ENCODE results near the gene COX8C. TPM values are rescaled to one million over a fixed set of nuclear protein-coding genes. Genes with fewer than 3 reads are reported as not detected.

The COX8C gene
- polyA plus RNA-seq, result not detected in 2 replicates
- polyA minus RNA-seq, result not detected in 2 replicates

GRCh38 chr14:93346926-93347721, at the start of gene COX8C:
Gene COX8C (plus strand): TSS chr14:93347182. CDS start chr14:93347269, 87 bp downstream.
- Histone ChIP-seq H3K79me2 (replicated peaks; ENCODE audit: insufficient read depth, low read length) (no peaks in the 10 kb centered on the region), H3K4me3 (ENCODE audit: low read length) (no peak within 1 kb of the TSS), H3K9me3 (ENCODE audit: low read length) (no peaks in the 10 kb centered on the region), H3K9me2 (ENCODE audit: insufficient read depth, low read length) (no peaks in the 10 kb centered on the region), H3F3A (ENCODE audit: insufficient read depth, low read length, poor library complexity, severe bottlenecking) (no peaks in the 10 kb centered on the region), H3K36me3 (ENCODE audit: insufficient read depth, low read length) (no peaks in the 10 kb centered on the region), H2AFZ (ENCODE audit: low read depth, low read length) (no peak within 1 kb of the TSS), H3K4me2 (ENCODE audit: low read length) (no peak within 1 kb of the TSS), H3K27me3 (ENCODE audit: insufficient read depth, low read depth, low read length) (no peaks in the 10 kb centered on the region), H4K20me1 (ENCODE audit: insufficient read depth) (no peaks in the 10 kb centered on the region), H3K9ac (ENCODE audit: low read length) (no peak within 1 kb of the TSS), H3K27ac (ENCODE audit: low read length) (no peak within 1 kb of the TSS)
- TF ChIP-seq MXI1 (conservative IDR thresholded peaks at IDR 0.05; ENCODE audit: poor library complexity, severe bottlenecking), result no peak
- TF ChIP-seq SMC3 (conservative IDR thresholded peaks at IDR 0.05; ENCODE audit: poor library complexity), result no peak
- TF ChIP-seq, protein P1, sequence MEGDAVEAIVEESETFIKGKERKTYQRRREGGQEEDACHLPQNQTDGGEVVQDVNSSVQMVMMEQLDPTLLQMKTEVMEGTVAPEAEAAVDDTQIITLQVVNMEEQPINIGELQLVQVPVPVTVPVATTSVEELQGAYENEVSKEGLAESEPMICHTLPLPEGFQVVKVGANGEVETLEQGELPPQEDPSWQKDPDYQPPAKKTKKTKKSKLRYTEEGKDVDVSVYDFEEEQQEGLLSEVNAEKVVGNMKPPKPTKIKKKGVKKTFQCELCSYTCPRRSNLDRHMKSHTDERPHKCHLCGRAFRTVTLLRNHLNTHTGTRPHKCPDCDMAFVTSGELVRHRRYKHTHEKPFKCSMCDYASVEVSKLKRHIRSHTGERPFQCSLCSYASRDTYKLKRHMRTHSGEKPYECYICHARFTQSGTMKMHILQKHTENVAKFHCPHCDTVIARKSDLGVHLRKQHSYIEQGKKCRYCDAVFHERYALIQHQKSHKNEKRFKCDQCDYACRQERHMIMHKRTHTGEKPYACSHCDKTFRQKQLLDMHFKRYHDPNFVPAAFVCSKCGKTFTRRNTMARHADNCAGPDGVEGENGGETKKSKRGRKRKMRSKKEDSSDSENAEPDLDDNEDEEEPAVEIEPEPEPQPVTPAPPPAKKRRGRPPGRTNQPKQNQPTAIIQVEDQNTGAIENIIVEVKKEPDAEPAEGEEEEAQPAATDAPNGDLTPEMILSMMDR (IDR thresholded peaks at IDR 0.05; ENCODE audit: poor library complexity, severe bottlenecking), result no peak
- TF ChIP-seq REST (IDR thresholded peaks at IDR 0.05; ENCODE audit: borderline replicate concordance), result no peak
- no peak for TF ChIP-seq RAD21 (conservative IDR thresholded peaks at IDR 0.05)
- no peak for TF ChIP-seq TAF1 (IDR thresholded peaks at IDR 0.05; ENCODE audit: low read depth)
- TF ChIP-seq EZH2 (IDR thresholded peaks at IDR 0.05; ENCODE audit: borderline replicate concordance, insufficient read depth, low read length, poor library complexity, severe bottlenecking), result no peak
- no peak for TF ChIP-seq POLR2AphosphoS5 (IDR thresholded peaks at IDR 0.05)
- no peak for TF ChIP-seq EP300 (conservative IDR thresholded peaks at IDR 0.05; ENCODE audit: poor library complexity, severe bottlenecking)

- Histone ChIP-seq H2AFZ (ENCODE audit: low read depth, low read length) (no peak overlapping the region), H3K4me2 (ENCODE audit: low read length) (no peak overlapping the region), H3K9me2 (ENCODE audit: insufficient read depth, low read length) (no peaks in the 10 kb centered on the region), H3K79me2 (replicated peaks; ENCODE audit: insufficient read depth, low read length) (no peaks in the 10 kb centered on the region), H3K9ac (ENCODE audit: low read length) (no peak overlapping the region), H3K9me3 (ENCODE audit: low read length) (no peaks in the 10 kb centered on the region), H3F3A (ENCODE audit: insufficient read depth, low read length, poor library complexity, severe bottlenecking) (no peaks in the 10 kb centered on the region), H4K20me1 (ENCODE audit: insufficient read depth) (no peaks in the 10 kb centered on the region), H3K36me3 (ENCODE audit: insufficient read depth, low read length) (no peaks in the 10 kb centered on the region), H3K27ac (ENCODE audit: low read length) (no peak overlapping the region), H3K27me3 (ENCODE audit: insufficient read depth, low read depth, low read length) (no peaks in the 10 kb centered on the region), H3K4me3 (ENCODE audit: low read length) (no peak overlapping the region)
- TF ChIP-seq TAF1 (IDR thresholded peaks at IDR 0.05; ENCODE audit: low read depth), result no peak
Observed at GRCh38 chr14:93299416-93299815, 47.6 kb upstream of the COX8C start.
